ENCODE measurements around the gene U2AF1L4.
"Not testable (repeated sequence)": the region's sequence is repeated elsewhere in the genome, so short reads cannot be mapped to it uniquely, and the experiment has no call there.

Gene U2AF1L4

DNA sequence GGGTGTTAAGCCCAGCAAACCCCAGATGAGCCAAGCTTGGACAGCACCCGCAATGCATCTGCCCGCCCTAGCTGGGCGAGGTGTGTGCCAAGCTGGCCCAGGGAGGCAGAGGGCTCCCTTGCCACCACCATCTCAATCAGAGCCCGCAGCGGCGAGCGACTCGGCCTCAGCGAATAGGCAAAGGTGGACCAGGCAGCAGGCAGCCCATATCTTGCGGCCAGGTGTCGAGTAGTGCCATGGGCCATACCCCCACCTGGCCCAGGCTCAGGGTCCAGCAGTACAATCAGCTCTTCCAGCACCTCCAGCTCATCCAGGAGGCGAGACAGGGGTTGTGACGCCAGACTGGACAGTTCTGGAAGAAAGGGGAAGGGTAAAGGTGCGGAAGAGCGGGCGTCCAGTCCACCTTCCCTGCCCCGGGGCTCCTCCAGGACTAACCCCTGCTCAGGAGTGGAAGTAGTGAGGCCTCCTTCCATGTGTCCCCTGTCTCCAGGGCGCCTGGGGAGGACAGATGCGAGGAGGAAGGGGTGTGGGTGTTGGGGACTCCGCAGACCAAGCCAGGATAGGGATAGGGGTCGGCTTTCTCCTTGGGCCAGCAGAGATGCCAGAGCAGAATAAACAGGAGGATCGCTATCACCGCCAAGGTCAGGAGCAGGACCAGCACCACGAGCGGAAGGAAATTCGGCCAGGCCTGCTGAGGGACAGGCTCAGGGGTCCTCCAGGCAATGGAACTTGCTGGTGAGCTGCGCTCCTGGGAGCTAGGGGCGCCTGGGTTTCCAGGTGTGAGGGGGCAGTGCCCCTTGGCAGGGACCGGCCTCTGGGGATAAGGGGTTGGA, 5.7 kb downstream of the U2AF1L4 start:
- no peak for DNase-seq

DNA sequence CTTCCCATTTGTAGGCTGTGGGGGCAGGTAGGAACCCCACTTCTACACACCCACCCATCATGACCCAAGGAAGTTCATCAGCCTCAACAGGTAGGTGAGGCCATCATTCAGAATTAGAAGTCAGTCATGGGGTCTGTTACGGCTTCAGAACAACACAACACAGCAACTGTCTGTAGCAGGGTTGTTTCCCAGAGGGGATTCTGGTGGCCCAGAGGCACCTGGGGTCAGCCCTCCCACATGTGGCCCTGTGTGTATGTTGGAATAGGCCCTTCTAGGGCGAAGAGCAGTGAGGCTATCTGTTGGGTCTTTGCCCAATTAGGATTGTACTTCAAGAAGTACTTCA, 6.4 kb downstream of the U2AF1L4 start:
- no peak for DNase-seq

DNA sequence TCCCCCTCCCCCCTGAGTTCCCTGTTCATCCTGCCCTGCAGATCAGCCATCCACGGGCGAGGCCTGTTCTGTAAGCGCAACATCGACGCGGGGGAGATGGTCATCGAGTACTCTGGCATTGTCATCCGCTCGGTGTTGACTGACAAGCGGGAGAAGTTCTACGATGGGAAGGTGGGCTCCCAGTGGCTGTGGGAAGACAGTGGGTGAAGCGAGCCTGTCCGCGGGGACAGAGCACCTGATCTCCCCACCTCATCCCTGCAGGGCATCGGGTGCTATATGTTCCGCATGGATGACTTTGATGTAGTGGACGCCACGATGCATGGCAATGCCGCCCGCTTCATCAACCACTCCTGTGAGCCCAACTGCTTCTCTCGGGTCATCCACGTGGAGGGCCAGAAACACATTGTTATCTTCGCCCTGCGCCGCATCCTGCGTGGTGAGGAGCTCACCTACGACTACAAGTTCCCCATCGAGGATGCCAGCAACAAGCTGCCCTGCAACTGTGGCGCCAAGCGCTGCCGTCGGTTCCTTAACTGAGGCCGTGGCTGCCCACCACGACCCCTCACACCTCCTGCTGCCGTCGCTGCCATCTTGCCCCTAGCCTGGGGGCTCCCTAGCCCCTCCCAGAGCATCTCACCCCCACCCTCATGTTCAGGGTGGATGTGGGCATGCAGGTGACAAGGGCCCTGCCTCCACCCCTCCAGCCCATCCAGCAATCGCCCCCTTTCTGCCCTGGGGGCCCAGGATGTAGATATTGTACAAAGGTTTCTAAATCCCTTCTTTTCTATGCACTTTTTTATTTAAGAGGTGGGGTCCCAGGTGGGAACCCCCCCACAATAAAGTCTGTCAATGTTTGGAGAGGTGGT, 7.0 kb downstream of the U2AF1L4 start:
- no peak for DNase-seq

DNA sequence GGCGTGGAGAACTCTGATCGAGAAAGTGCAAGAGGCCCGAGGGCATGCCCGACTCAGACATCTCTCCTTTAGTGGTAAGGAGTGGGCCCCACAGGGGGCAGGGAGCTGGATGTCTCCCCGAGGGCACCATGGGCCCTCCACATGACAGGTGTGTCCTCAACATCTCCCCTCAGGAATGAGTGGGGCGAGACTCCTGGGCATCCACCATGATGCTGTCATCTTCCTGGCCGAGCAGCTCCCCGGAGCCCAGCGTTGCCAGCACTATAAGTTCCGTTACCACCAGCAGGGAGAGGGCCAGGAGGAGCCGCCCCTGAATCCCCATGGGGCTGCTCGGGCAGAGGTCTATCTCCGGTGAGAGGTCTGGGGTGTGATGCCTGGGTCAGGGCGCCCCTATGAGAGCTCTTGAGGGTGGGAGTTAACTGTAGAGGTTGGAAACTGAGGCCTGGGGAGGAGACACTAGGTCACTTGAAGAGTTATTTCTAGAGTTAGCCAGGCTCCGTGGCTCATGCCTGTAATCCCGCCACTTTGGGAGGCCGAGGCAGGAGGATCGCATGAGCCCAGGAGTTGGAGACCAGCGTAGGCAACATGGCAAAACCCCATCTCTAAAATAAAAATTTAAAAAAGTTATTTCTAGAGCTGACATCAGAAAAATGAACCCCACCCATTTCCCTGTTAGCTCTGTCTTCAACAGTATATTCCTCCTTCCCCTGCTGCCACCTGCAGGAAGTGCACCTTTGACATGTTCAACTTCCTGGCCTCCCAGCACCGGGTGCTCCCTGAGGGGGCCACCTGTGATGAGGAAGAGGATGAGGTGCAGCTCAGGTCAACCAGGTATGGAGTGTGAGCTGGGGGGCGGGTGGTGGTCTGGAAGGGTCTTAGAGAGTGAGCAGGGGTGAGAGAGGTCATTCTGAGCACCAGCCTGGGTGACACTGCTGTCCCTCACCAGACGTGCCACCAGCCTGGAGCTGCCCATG, 8.0 kb downstream of the U2AF1L4 start:
- DNase-seq: no peak

DNA sequence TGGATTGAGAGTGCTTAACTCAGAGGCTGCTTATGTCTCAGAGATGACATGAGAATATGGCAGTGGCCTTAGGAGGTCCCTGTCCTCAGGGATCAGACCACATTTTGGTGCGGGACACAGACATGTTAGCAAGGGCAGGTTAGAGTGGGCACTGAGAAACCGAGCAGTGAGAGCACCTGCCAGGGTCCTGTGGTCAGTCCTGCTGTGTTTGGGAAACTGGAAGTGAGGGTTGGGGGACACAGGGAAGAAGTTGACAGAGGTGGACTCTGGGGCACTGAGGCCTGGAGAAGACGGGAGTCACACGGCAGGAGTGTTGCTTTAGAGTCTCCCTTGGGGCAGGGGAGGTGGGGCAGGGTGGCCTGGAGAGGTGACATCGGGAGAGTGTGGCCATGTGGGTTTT, 10.3 kb downstream of the U2AF1L4 start:
- DNase-seq: no peak

DNA sequence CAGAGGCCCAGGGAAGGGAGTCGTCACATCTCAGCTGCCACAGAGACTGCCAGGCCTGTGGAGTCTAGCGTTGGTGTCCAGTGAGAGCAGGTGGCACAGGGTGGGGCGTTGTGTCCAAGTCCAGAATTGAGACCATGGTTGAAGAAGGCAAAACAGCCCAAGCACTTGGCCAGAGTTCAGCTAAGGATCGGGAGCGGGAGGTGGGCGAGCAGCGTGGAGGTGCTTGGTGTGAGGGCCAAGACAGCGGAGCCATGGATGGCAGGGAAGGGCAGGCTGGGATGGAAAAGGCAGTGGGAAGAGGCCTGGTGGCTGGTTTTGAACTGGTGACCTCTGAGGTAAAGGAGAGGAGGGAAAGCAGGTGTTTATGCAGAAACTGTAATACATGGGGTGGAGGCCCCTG, 10.9 kb downstream of the U2AF1L4 start:
- DNase-seq: no peak

DNA sequence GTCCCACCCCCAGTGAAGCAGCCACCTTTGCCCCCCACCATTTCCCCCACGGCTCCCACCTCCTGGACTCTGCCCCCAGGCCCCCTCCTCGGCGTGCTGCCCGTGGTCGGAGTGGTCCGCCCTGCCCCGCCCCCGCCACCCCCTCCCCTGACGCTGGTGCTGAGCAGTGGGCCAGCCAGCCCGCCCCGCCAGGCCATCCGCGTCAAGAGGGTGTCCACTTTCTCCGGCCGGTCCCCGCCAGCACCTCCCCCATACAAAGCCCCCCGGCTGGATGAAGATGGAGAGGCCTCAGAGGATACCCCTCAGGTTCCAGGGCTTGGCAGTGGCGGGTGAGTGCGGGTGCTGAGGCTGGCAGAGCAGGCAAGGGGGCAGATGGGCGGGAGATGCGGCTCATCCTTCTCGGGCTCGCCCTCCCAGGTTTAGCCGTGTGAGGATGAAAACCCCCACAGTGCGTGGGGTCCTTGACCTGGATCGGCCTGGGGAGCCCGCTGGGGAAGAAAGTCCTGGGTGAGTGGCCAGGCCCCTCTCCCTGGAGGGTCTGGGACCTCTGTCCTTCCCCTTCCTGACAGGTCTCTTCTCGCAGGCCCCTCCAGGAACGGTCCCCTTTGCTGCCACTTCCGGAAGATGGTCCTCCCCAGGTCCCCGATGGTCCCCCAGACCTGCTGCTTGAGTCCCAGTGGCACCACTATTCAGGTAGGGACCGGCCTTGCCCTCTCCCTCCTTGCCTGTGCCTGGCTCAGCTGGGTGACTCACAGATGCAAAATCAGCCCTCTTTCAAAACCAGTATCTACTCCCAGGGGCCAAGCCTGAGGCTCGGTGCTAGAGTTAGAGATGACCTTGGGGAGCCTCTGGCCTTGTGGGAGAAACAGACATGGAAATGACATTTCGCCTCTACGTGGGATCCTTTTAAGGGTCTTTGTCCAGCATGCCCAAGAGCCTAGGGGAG, 11.8 kb downstream of the U2AF1L4 start:
- no peak for DNase-seq

DNA sequence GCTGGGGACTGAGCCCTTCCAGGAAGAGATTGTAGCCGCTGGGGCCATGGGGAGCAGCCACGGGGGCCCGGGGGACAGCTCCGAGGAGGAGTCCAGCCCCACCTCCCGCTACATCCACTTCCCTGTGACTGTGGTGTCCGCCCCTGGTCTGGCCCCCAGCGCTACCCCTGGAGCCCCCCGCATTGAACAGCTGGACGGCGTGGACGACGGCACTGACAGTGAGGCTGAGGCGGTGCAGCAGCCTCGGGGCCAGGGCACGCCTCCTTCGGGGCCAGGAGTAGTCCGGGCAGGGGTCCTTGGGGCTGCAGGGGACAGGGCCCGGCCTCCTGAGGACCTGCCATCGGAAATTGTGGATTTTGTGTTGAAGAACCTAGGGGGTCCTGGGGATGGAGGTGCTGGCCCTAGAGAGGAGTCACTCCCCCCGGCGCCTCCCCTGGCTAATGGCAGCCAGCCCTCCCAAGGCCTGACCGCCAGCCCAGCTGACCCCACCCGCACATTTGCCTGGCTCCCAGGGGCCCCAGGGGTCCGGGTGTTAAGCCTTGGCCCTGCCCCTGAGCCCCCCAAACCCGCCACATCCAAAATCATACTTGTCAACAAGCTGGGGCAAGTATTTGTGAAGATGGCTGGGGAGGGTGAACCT, 12.6 kb downstream of the U2AF1L4 start:
- no peak for DNase-seq

DNA sequence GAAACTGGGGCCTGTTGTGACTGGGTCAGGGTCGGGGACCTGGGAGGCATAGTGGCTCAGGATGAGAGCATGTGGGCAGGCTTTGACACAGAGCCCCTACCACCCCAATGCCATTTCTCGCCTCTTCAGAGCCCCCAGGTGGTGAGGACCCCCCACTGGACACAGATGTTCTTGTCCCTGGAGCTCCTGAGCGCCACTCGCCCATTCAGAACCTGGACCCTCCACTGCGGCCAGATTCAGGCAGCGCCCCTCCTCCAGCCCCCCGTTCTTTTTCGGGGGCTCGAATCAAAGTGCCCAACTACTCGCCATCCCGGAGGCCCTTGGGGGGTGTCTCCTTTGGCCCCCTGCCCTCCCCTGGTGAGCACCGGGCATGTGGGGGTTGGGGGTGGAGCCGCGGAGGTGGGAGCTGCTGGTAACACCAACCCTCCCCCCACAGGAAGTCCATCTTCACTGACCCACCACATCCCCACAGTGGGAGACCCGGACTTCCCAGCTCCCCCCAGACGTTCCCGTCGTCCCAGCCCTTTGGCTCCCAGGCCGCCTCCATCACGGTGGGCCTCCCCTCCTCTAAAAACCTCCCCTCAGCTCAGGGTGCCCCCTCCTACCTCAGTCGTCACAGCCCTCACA, 13.3 kb downstream of the U2AF1L4 start:
- no peak for DNase-seq

DNA sequence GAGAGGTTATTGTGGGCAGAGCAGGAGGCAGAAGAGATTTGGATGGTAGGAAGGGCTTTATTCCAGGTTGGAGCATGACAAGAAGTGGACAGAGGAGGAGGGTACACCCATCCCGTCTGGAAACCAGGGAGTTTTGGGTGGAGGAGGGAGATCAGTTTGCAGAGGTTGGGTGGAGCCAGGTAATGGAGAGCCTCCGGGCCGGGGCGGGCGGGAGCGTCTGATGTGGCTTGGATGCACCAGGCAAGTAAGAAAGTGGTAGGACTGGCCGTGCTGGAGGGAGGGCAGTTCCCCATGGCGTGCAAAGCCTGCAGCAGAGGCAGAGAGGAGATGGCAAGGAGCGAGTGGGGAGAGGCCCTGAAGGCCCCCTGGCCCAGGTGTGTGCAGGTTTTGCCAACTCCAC, 13.9 kb downstream of the U2AF1L4 start:
- no peak for DNase-seq

DNA sequence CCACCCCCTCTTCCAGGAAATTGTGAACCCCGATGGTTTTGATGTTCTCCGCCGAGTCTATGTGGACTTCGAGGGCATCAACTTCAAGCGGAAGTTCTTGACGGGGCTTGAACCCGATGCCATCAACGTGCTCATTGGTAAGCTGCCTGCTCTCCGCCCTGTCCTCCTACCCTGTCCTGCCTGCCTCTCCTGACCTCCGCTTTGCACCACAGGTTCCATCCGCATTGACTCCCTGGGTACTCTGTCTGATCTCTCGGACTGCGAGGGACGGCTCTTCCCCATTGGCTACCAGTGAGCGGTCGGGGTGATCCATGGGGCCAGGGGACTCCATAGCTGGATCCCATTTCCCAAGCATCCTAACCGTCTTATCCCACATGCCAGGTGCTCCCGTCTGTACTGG, 14.9 kb downstream of the U2AF1L4 start:
- DNase-seq: no peak

DNA sequence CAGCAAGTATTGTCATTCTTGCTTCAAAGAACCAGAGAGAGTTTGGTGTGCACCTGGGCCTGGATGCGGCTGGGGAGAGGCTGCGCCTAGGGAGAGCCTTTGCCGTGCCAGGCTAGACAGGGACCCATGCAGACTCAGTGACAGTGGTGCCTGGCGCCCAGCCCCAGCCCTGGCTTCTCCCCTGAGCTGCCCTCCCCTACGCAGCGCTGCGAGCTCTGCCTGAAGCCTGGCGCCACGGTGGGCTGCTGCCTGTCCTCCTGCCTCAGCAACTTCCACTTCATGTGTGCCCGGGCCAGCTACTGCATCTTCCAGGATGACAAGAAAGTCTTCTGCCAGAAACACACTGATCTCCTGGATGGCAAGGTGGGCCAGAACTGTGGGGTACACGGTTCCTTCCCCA, 15.5 kb downstream of the U2AF1L4 start:
- DNase-seq: no peak

DNA sequence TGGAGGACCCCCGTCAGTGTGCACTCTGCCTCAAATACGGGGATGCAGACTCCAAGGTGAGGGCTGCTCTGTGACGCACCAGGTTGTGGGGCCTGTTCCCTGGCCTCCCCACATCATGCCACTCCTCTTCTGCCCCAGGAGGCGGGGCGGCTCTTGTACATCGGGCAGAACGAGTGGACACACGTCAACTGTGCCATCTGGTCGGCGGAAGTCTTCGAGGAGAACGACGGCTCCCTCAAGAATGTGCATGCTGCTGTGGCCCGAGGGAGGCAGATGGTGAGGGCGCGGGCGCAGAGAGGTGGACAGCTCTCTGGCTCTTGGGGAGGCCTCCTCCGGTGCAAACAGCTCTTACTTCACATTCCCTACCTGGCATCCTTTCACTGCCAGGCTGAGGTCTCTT, 16.2 kb downstream of the U2AF1L4 start:
- no peak for DNase-seq

DNA sequence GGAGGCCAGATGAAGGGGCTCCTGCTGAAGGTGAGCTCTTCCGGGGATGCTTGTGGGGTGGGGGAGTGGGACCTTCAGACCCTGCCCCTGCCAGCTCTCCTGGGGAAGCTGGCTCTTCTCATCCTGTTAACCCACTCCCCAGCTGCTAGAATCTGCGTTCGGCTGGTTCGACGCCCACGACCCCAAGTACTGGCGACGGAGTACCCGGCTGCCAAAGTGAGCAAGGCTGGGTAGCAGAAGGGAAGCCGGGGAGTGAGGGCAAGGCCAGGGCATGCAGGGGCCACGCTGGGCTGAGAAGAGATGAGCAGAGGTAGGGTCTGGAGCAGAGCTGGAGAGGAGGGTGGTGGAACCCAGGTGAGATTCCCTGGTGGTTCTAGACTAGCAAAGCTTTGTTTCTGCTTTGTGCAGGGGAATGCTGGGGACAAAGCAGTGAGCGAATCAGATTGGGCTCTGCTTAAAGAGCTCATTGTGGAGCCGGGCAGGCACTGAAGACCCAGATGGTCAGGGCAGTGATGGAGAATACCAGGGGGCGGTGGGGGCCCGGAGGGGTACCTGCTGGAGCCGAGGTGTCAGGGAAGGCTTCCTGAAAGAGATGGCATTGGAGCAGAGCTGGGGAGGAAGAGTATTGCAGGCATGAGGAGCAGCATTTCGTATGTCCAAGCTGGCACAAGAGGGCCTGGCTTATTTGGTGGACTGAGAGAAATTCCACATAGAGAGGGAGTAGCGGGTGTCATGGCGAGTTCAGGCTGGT, 17.1 kb downstream of the U2AF1L4 start:
- no peak for DNase-seq

DNA sequence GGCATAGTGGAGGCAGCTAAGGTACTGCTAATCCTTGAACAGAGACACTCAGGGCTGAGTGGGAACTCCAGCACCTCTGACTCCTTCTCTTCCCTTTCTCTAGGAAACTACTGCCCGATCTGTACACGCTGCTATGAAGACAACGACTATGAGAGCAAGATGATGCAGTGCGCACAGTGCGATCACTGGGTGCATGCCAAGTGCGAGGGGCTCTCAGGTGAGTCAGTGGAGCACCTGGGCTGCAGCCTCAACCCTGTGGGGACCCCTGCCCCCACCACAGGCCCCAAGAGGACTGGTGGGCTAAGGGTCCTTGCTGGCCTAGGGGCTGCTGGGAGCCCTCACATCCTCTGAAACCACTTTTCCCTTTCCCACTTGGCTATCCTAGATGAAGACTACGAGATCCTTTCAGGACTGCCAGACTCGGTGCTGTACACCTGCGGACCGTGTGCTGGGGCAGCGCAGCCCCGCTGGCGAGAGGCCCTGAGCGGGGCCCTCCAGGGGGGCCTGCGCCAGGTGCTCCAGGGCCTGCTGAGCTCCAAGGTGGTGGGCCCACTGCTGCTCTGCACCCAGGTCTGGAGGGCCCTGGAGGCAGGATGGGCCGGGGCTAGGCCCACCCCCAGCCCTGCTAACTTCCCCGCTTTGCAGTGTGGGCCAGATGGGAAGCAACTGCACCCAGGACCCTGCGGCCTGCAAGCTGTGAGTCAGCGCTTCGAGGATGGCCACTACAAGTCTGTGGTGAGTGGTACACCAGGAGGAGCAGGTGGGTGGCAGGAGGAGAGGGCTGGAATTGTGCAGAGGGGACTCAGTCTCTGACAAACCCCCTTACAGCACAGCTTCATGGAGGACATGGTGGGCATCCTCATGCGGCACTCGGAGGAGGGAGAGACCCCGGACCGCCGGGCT, 17.9 kb downstream of the U2AF1L4 start:
- DNase-seq: no peak

DNA sequence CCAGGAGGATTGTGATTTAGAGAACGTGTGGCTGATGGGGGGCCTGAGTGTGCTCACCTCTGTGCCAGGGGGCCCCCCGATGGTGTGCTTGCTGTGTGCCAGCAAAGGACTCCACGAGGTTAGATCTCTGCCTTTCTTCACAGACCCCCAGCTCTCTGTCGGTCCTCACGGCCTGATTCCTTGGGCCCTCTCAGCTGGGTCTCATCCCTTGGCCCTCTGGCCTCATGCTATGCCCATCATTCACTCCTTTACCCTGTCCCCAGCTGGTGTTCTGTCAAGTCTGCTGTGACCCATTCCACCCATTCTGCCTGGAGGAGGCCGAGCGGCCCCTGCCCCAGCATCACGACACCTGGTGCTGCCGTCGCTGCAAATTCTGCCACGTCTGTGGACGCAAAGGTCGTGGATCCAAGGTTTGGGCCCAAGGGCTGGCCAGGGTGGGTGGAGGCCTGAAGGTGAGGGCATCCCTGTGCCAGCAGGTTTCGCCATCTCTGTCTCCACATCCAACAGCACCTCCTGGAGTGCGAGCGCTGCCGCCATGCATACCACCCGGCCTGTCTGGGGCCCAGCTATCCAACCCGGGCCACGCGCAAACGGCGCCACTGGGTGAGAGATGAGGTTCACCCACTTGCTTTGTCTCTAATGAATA, 19.9 kb downstream of the U2AF1L4 start:
- no peak for DNase-seq

DNA sequence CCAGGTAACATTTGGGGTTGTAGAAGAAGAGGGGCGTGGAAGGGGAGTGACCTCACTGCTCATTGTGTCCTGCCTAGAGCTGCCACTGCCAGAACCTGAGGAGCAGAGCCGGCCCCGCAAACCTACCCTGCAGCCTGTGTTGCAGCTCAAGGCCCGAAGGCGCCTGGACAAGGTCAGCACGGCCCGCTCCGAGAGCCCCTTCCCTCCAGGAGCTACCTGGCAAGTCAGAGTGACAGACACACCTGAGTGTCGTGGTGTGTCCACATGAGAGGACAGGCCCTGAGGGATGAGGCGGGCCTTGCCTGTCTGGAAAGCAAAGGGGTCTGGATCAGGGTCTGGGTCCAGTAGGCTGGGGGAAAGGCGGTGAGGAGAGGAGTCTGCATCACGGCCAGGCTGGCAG, 20.7 kb downstream of the U2AF1L4 start:
- no peak for DNase-seq

DNA sequence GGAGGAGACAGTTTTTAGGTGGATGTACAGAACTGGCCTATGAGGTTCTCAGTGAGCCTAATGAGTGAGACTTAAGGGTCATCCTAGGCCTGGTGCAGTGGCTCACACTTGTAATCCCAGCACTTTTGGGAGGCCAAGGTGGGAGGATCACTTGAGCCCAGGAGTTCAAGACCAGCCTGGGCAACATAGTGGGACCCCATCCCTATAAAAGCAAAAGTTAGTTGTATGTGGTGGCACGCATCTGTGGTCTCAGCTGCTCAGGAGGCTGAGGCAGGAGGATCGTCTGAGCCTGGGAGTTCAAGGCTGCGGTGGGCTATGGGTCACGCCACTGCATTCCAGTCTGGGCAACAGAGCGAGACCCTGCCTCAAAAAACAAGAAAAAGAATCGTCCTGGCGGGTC, 21.1 kb downstream of the U2AF1L4 start:
- not testable (repeated sequence) for DNase-seq

DNA sequence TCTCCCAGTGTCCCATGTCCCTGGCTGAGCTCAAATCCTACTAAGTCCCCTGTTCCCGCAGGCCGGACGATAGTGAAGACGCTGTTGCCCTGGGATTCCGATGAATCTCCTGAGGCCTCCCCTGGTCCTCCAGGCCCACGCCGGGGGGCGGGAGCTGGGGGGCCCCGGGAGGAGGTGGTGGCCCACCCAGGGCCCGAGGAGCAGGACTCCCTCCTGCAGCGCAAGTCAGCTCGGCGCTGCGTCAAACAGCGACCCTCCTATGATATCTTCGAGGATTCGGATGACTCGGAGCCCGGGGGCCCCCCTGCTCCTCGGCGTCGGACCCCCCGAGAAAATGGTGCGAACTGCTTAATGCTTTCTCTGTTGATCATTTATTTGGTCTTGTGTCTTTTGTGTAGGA, 21.5 kb downstream of the U2AF1L4 start:
- DNase-seq: no peak
